Activated CD8-positive, alpha-beta memory T cell treated with anti-CD3 and anti-CD28 coated beads for 48 hours (primary cell): Measurements from ENCODE around the gene WDR7.

ENCODE experiments used
- DNase-seq, 3 experiments: peaks; one replicate each; pipeline ENCODE4 v3.0.0-alpha.2; 2020; ENCODE audit warnings: low read depth in 2 of 3, low spot score in 2 of 3

WDR7 gene

DNA sequence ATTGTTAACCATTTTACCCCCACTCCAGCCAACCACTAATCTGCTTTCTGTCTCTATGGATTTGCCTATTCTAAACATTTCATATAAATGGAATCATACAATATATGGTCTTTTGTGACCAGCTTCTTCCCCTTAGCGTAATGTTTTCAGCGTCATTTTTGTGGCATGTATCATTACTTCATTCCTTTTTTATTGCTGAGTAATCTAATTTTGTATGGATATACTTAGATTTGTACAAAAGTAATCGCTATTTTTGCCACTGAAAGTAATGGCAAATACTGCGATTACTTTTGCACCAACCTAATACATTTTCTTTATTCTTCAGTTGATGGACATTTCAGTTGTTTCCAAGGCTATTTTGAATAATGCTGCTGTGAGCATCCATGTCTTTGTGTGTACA is 227.6 kb downstream of the WDR7 start:
- no peak for DNase-seq

DNA sequence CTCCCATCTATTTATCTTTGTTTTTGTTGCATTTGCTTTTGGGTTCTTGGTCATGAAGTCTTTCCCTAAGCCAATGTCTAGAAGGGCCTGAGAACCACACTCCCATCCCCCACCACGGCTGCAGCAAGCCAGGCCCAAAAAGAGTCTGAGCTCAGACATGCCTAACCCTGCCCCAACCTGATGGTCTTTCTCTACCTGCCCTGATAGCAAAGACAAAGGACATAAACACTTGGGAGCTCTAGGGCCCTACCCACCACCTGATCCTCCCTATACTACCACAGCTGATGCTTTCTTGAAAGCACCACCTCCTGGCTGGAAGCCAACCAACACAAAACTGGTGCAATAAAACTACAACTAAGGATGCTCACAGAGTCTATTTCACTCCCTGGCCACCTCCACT is 233.4 kb downstream of the WDR7 start:
- DNase-seq = no peak

DNA sequence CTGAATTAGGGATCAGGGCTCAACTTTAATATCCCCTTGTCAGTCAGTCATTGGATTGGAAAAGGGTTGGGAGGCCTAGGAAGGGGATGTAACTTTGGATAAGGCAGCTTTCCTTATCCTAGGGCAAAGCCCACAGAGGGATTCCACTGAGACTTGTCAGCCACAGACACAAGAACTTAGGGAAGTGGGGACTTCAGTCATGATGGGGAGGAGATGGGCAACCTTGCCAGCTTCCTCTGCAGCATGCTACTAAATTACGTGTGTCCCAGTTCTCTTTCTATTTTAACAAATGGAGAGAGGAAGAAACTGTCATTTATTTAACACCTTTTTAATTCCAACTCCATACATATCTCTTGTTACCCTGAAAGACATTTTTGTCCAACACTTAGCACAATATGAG is 237.8 kb downstream of the WDR7 start:
- no peak for DNase-seq

DNA sequence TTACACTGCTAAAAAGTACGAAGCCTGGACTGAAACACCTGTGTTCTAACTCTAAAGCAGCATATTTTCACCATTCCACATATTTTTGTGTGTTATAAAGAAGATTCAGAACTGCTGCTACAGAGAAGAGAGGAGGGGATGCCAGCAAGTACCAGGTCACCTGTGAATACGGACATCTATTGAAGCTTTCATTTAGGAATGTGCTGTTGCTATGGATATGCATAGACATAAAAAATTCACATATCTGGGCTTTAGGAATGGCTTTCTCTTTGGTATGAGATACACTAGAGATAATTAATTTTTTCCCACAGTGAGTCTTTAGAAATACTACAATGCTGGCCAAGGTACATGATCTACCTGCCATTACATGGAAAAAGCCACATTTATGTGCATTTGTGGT is 238.5 kb downstream of the WDR7 start:
- DNase-seq = no peak

DNA sequence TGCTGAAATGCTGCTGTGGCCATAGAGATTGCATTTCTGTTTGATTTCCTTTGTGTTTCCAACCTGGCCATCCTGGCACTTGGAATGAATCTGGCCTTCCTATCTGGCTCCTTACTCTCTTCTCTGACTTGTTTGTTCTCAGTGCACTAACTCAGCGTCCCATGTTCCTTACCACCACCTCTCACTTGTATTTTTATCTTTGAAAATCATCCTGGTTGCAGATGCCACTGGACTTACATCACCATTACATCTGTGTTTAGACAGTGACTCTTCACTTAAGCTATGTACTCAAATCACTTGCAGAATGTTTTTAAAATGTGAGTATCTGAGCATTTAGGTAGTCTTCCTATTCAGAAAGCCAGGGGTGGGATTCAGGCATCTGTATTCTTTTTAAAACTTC is 239.5 kb downstream of the WDR7 start:
- no peak for DNase-seq

DNA sequence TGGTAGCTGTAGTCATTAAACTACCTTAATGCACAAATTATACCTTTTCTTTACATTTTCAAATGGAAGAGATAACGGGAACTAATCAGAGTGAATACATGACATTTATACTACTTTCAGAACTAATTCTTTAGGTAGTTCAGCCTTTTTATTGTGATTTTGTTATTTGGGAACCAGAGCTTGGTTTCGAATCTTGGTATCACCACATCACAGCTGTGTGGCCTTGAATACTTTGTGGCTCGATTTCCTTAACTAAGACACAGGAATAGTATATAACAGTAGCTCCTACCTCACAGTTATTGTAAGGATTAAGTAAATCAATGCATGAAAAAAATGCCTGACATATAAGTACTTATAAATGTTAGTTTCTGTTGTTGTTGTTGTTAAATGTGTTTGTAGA is 240.0 kb downstream of the WDR7 start:
- no peak for DNase-seq

DNA sequence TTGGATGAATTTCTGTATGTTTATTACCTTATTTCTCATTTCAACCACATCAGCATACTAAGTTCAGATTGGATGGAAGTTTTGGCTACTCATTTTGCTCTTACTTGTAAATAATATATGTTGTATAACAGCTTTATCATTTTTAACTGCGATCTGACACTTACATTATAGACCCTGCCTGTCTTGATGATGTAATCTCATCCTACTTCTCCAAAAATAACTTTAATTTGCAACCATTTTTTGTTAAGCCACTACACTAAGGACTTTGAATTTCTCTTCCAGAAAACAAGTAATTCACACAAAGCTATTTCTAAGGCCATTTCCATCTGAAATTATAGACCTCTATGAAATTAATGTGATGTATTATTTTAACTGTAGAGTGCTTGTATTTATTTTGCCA is 240.7 kb downstream of the WDR7 start:
- DNase-seq = no peak

DNA sequence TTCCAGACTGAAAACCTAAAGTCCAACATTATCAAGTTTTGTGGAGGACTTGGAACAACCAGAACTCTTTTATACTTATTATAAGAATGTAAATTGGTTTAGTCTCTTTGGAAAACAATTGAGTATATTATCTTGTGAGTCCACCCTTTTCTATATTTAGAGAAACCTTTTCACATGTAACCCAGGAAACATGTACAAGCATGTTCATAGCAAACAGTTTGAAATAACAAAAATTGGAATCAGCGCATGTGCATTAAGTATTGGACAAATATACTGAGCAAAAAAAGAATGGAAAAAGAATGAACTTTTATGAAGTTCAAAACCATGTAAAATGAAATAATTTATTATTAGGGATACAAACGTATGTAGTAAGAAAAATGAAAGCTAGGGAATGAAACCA is 246.0 kb downstream of the WDR7 start:
- DNase-seq = no peak

DNA sequence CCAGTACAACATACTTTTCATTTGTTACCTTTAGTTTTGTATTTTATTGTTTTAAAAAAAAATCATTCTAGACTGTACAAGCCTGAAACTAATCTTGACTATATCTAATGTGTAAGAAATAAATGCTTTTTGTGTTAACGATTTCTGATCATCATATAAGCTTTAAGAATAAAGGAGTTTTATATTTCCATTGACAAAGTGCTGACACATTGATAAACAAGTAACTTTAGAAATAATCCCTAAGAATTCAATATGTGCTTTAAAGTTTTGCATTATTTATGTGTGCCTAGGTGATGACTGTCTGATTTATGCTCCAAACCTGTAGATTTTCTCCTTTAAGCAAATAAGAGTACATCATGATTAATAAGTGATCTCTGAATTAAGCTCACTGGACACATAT is 248.5 kb downstream of the WDR7 start:
- no peak for DNase-seq

DNA sequence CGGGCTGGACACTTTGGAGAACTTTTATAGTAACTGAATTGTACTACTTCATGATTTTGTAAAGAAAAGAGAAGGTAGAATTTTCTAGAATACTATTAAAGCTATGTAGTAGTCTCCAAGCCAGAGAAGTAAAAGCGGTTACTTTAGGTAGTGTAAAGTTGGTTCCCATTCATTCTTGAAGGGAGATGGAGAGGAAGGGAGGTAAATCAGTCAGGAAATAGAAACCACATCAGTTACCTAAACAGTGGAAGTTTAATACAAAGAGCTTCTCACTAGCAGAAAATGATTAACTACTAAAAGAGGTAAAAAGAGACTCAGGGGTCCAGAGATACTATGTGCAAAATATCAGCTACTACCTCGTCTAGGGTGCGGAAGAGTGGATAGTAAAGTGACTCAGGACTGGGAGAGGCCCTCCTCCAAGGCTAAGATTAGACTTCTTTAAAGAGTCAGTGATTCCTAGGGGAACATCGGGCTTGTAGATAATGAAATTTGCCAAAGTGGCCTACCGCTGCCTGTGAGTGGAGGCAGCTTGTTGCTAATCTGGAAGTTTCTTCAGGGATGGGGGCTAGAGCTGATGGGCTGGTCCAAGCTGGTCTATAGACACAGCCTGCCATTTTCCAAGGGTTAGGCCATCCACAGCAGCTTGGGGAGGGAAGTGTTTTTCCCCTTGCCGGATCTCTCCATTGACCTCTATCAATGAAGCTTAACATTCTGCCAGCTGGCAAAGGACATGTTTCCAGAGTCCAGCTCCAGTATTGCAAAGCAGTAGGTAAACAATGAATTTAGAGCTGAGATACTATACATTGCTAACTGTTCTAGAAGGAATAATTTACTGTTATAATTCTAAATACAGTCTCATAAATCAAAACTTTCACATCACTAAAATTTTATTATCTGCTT is 249.3 kb downstream of the WDR7 start:
- no peak for DNase-seq

DNA sequence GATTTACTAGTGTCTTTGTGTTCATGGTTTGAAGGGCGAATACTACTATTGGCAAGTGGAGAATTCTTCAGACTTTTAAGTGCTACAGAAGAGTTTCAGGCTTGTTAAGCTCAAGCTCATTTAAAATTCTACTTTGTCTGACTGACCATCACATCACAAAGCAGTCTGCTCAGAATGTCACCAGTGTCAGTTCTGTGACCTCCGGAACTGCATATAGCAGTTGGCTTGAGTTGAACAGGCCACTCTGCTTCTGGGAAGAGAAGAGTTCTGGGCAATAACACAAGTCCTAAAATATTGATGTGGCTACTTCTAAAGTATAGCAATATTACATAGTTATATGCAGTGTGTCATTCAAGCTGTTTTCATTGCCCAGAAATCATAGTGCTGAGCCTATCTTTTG is 250.8 kb downstream of the WDR7 start:
- no peak for DNase-seq

DNA sequence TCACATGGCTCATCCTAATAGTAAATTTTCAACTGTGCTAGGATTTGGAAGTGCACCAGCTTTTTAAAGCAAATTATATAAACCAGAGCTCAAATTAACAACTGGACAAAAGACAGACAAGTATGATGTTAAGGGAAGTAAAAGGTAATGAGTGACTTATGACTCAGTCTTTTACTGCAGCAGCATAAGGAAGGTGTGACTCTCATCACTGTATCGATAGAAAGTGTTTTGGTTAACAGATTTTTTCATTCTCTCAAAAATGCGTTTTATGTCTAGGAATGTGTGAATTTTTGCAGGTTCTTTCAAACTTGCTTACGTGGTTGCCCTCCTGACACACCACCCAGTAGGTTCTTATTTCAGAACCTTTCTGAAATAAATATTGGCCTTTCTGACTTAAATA is 251.5 kb downstream of the WDR7 start:
- DNase-seq = no peak

DNA sequence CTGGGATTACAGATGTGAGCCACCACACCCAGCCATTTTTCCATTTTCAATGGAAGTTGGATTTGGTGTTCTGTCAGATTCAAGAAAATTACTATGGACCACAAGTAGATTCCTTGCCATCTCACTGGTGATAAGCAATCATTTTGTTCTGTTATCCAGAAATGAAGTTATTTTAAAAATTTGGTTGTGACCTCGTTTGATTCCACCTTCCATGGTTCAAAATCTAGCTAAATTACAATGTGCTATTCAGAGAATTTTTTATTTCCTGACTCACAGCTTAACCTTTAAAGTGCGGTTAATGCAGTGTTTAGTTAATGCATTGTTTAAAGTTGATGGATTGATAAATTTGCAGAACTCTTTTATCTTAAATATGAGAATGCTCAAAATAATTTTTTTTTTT is 252.5 kb downstream of the WDR7 start:
- DNase-seq = no peak

DNA sequence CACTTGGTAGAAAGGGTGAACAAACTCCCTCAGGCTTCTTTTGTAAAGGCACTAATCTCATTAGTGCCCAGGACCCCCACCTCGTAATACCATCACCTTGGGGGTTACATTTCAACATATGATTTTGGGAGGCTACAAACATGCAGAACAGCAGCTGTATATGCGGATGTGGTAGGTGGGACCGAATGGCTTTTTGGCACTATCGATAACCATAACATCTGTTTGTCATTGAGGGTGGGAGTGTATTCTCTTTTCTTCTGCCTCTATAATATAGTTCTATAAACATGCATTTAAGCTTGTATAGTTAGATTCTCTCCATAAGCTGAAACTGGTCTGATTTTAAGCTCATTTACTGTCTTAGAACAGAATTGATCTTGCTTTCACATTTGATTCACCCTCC is 256.6 kb downstream of the WDR7 start:
- no peak for DNase-seq

DNA sequence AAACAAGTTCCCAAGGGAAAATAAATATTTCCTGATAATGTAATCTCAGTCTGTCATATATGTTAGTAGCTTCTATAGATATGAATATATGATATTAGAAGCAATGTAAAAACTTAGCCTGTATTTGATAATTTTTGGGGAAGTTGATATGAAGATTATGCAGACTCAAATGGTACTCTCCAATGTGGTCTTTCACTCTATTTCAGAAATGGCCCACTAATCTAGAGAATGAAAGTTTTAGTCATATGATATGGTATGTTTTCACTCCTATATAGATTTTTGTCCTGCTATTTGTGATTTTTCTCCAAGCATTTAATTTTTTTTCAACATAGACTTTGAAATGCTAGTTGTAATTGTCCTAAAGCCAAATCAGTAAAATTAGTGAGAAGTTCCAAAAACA is 259.1 kb downstream of the WDR7 start:
- DNase-seq = no peak

DNA sequence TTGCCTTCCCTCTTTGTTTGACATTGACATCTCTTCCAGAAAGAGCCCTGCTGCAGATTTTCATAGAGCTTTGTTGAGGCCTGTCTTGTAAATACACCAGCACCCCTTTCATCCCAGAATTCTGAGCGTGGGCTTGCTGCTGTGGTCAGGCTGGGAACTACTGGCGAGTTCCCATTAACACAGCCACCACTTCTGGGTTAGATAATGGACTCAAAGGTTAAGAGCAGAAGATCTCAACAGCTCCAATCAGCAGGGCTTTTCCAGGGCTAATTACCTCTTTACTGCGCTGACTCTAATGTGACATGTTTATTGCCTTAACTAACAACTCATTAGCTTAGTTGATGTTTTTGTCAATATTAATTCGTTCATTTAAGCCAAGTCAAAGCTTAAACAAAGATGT is 259.8 kb downstream of the WDR7 start:
- no peak for DNase-seq

DNA sequence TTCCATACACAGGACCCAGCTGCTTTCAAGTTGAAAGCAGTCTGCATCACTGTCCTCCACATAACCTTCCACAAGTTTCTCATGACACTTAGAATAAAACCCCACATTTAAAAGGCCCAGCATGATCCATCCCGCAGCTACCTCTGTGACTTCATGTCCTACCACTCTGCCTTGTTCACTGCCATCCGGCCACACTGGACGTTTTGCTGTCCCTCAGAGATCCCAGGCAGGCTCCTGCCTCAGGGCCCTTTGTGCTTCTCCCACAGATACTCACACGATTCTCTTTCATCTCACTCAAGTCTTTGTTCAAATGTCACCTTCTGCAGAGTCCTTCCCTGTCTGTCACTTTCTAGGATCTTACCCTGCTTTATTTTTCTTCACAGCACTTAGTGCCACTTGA is 262.8 kb downstream of the WDR7 start:
- no peak for DNase-seq

DNA sequence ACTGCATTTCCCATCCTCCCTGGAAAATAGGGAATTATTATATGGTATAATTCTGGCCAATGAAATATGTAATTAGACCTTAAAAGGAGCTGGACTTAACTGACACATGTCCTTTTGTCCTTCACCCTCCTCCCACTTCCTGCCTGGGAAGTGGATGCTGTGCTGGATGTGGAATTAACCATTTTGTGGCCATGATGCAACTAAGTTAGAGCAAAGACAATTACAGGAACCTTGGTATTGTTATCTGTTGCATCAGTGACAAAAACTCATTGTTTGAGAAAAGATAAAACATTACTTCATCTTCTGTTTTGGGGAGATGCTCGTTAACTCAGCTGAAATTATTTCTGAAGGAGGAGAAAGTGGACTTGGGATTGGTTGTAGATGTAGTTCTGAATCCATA is 268.0 kb downstream of the WDR7 start:
- DNase-seq = no peak

DNA sequence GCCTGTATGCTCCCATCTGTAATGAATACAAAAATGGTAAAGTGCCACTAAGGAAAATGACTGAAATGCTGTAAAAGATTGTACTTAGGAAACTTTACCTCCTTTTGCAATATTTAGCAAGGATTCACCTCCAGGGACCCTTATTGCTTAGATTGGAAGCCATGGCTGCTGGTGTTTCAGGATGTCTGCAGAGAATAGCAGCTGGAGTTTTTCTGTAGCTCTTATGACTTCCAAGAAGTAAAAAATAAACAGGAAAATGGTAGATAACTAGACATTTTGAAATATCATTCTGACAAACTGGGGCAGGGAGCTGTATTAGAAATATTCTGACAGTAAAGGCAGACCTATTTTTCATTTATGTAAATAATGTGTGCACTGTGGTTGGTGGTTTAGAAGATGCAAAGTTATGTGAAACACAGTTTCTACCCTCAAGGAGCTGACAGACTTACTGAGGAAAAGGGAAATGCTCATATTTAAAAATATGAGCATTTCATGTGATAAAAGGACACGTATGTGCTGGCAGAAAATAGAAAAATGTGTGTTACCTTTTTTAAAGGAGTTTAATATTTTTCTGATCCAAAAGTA is 270.8 kb downstream of the WDR7 start:
- DNase-seq = no peak

DNA sequence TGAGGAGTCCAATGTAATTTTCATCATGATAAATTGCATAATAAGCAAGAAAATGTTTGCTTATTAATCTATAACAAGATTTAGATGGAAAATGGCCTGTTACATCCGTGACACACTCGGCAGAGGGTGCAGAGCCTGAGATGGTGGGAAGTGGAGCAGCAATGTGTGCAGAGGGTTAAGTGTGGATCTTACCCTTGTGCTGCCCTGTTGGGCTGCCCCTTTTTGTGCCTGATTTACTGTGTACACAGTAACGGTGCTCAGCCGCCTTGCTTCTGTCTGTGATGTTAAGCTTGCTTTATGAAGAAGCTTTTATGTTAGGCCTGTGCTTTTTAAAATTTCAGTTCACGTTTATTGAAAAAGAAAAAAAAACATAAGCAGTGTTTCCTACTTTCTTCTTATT is 275.6 kb downstream of the WDR7 start:
- DNase-seq = no peak

DNA sequence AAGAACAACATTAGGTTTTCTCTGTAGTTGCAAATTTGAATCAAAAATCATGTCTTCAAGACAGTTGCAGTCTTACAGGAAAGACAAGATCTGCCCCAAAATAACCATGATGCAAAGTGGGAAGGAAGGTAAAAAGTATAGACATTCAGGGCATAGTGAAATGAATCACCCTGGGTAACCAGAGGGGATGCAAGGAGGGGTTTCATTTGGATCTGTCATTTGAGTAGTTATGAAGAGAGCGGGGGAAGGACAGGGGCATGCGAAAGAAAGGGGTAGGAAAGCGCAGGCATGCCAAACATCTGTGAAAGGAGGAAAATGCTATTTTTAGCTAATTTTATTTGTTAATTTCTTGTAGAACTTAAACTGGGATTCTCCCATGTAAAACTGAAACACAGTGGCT is 276.6 kb downstream of the WDR7 start:
- no peak for DNase-seq

DNA sequence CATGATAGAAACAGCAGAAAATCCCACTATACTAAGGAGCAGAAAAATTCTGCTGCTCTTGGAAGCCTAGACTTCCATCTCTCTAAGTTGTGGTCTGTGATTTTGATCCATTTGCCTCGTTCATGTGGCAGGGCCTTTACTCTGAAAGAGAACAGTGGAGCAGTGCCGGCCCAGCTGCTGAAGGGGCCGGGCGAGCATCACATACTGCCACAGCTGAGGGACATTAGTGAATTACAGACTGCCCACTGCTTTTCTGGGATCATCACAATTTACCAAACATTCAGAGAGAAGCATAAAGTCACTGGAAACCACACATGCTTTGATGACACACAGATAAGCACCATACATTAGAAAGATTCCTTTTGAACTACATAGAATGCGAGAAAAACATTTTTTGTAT is 278.7 kb downstream of the WDR7 start:
- no peak for DNase-seq

DNA sequence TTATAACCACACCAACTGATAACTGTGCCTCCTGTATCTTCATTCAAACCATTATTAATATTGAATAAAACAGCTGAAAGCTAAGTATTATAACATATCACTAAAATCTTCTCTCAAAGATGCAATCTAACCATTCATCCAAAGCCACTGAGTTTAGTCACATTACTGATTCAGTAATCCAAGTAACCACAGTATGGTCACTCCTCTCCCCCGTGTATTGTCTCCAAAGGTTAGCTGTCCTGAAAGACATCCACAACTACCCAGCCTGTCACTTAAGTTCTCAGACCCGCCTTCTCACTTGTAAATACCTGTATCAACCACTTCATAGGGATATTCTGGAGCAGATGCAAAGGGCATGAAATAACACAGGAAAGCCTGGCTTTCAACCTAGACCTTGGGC is 282.3 kb downstream of the WDR7 start:
- no peak for DNase-seq
